GM10266 (cell line): ENCODE measurements around the gene TAF7.
"Not testable (repeated sequence)": the region's sequence is repeated elsewhere in the genome, so short reads cannot be mapped to it uniquely, and the experiment has no call there.

Source experiments
- DNase-seq: peaks from one replicate; pipeline ENCODE4 v3.0.0; 2012; ENCODE audit errors: extremely low spot score
- TF ChIP-seq, protein P1 (sequence below): IDR thresholded peaks from 2 replicates; pipeline ENCODE4 v1.5.1; 2012; ENCODE audit warnings: mild to moderate bottlenecking, low read depth; ENCODE audit not compliant: control insufficient read depth, insufficient read depth; ENCODE audit errors: missing control alignments

TAF7 gene

GRCh38 chr5:141356950-141357349, 36.4 kb upstream of the TAF7 start:
- no peak for DNase-seq
- TF ChIP-seq, protein P1, sequence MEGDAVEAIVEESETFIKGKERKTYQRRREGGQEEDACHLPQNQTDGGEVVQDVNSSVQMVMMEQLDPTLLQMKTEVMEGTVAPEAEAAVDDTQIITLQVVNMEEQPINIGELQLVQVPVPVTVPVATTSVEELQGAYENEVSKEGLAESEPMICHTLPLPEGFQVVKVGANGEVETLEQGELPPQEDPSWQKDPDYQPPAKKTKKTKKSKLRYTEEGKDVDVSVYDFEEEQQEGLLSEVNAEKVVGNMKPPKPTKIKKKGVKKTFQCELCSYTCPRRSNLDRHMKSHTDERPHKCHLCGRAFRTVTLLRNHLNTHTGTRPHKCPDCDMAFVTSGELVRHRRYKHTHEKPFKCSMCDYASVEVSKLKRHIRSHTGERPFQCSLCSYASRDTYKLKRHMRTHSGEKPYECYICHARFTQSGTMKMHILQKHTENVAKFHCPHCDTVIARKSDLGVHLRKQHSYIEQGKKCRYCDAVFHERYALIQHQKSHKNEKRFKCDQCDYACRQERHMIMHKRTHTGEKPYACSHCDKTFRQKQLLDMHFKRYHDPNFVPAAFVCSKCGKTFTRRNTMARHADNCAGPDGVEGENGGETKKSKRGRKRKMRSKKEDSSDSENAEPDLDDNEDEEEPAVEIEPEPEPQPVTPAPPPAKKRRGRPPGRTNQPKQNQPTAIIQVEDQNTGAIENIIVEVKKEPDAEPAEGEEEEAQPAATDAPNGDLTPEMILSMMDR = no peak

DNA sequence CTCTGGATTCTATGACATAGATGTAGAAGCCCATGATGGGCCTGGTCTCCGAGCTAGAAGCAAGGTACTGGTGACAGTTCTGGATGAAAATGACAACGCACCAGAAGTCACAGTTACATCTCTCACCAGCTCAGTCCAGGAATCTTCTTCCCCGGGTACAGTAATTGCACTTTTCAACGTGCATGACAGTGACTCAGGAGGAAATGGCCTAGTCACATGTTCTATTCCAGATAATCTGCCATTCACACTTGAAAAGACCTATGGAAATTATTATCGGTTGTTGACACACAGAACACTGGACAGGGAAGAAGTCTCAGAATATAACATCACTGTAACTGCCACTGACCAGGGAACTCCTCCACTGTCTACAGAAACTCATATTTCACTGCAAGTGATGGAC, 35.5 kb upstream of the TAF7 start:
- TF ChIP-seq, protein P1 = no peak
- no peak for DNase-seq

GRCh38 chr5:141355641-141356040, 35.1 kb upstream of the TAF7 start:
- DNase-seq = no peak
- TF ChIP-seq, protein P1 = no peak

DNA sequence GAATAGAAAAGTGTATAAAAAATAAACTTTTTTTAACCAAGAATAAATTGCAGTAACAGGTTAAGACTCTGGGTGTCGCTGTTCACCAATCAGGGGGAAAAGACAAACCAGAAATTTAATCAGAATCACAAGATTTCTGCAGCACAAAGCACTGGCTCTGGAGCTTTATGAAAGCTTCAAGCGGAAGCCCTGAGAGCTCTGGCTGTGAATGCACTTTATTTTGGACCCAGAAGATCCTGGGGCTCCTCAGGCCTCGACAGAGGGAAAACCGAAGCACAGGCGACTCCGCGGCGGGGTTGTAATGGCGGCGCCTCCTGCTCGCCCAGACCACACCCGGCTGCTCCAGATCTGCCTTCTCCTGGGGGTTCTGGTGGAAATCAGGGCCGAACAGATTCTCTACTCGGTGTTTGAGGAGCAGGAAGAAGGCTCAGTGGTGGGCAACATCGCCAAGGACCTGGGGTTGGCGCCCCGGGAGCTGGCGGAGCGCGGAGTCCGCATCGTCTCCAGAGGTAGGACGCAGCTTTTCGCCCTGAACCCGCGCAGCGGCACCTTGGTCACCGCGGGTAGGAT, 34.4 kb upstream of the TAF7 start, which contains the start of gene PCDHGA4:
Gene PCDHGA4, plus strand, starts transcription at position 122 of the 570 bp plus-strand sequence. Its CDS starts 87 bp downstream, at position 209.
- no peak for DNase-seq
- TF ChIP-seq, protein P1 = peak; percentile 7

GRCh38 chr5:141351591-141351990, 31.0 kb upstream of the TAF7 start:
- TF ChIP-seq, protein P1 = no peak
- DNase-seq = no peak

- DNase-seq = peak; percentile 59
- TF ChIP-seq, protein P1 = peak; percentile 49
Measured at GRCh38 chr5:141349917-141350619, 29.5 kb upstream of the TAF7 start, which contains the start of gene PCDHGB1. TSS of gene PCDHGB1 (plus strand) at chr5:141350099. CDS start at chr5:141350261, 162 bp downstream.

- DNase-seq = not testable (repeated sequence)
Measured at GRCh38 chr5:141346017-141346416, 25.4 kb upstream of the TAF7 start.
